Measurements from ENCODE around the gene FUT4.
"Not testable (repeated sequence)": the region's sequence is repeated elsewhere in the genome, so short reads cannot be mapped to it uniquely, and the experiment has no call there.

The FUT4 gene

DNA sequence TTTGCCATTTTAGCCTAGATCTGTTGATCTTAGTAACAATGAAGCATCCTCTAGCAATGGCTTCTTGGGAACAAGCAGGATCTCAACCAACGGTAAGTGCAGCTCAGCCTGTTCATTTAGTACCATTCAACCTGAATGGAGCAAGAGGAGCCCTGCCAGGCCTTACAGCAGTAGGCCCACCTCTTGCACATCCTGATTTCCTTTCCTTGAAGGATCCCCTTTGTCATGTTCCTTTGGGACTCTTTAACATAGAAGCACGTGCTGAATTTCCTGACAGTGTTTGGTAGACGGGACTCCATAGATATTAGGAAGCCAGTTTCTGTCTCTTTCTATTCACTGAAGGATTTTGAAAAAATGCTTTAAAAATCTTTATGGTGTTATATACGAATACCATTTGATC is 25.0 kb downstream of the FUT4 start:
- DNase-seq, result no peak

DNA sequence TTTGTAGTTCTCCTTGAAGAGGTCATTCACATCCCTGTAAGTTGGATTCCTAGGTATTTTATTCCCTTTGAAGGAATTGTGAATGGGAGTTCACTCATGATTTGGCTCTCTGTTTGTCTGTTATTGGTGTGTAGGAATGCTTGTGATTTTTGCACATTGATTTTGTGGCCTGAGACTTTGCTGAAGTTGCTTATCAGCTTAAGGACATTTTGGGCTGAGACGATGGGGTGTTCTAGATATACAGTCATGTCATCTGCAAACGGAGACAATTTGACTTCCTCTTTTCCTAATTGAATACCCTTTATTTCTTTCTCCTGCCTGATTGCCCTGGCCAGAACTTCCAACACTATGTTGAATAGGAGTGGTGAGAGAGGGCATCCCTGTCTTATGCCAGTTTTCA is 29.3 kb downstream of the FUT4 start:
- not testable (repeated sequence) for DNase-seq

DNA sequence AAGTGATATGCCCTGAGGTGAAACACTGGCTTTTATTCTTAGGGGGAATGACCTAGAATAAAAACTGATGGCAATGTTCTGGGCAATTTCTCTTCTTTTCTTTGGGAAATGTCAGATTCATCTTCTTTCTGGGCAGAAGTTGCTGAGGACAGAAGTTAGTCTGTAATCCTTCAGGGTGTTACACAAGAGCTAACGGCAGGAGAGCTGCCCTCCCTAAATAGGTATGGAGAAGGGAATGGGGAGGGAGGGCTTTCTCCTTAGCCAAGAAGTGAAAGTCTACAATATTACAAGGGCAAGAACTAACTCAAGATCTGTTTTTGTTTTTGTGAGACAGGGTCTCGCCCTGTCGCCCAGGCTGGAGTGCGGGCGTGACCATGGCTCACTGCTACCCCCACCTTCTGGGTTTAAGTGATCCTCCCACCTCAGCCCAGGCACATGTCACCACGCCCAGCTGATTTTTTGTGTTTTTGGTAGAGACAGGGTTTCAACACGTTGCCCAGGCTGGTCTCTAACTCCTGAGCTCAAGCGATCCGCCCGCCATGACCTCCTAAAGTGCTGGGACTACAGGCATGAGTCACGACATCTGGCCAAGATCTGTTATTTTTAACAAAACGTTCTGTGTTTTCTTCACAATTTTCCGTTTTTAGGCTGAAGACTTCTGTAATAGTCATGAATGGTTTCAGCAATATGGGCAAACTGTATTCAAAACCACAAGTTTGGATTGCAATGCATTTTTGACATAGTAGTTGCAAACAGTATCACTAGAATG is 30.7 kb downstream of the FUT4 start:
- no peak for DNase-seq

DNA sequence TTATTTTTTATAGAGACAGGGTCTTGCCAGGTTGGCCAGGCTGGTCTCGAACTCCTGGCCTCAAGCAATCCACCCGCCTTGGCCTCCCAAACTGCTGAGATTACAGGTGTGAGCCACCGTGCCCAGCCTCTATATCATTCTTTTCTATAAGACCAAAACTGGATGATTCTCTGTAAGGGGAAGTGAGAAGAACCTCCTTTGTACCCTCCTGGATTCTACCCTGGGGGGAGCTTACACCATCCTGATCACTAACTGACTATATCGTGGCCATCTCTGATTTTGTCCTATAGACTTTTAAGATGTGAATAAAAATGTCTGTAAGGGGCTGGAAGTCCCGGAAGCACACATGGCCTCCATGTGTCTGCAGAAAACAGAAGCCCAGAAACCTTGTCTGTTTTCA is 32.6 kb downstream of the FUT4 start:
- no peak for DNase-seq

DNA sequence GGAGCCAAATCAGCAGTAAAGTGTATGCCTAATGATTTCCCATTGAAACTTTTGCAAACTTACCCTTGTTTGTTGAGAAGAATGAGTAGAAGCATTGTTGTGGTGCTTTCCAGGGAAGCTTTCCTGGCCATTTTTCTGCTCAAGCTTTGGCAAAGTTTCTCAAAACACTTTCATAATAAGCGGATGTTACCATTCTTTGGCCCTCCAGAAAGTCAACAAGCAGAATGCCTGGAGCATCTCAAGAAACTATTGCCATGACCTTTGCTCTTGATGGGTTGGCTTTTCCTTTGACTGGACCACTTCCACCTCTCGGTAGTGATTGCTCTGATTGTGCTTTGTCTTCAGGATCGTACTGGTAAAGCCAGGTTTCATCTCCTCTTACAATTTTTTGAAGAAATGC is 34.1 kb downstream of the FUT4 start:
- no peak for DNase-seq

DNA sequence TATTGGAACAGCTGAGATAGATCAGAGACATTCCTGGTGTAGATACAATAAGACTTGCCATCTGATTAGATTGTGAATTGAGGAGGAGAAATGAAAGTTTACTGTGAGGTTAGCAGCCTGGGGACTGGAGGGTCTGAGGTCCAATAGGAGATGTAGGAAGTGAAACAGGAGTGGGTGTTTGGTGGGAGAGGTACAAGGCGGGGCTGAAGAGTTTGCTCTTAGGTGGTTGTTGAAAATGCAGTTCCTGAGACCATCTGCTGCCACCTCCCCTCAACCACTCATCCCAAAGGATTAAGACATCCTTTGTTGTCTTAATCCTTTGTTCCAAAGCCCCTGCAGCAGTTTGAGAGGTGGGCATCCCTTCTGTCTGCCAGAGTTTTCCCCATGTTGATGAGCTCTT is 38.2 kb downstream of the FUT4 start:
- DNase-seq, result no peak

DNA sequence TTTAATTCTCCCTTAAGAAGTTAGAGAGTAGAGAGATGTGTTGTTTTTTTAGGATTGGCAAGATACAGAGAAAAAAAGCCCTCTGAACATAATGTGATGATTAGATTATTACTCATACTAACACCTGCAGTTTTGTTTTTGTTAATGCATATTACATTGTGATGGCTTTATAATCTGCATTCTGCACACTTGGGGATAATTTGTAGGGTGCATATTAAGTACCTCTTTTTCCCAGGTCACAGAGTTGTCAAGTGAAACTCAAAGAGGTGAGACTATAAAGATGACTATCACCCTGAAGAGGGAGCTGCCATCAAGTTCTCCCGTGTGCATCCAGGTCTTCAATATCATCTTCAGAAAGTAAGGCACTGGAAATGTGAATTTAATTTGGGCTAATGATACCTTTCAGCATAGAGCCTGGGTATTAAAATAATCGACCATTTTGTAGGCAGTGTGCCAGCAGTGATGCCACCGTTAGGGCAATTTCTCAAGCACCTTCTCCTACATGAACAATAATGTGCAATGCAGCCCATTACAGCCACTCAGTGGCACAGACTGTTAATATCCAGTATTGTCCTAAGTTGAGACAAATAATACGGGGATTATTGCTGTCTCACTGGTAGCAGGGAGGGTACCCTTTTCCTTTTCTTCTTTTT is 39.6 kb downstream of the FUT4 start:
- DNase-seq, result no peak

DNA sequence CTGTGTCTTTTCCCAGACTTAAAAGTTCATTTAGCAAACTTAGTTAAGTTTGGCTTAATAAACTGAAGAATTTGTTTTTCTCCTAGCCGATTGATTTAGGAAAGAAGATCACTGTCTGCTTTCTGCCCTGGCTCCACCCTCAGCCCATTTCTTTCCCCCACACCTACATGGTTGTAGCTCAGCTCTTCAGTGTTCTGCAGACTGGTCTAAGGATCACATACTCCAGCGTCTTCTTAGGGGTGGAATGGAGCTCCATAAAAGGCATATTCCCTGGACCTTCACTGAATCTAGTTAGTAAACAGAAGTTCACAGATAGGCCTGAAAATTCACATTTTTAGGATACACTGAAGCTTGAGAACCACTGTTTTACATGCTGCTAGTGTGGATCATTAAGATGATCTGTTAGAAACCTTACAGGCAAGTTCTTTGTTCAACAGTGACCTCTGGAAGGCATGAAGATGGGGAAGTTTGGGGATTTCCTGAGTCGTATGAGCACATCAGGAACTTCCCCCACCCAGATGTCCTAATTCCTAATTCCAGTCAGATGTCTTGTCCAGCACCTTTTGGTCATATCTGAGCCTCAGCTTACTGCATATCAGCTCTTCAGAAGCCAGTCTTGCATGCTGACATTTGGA is 40.3 kb downstream of the FUT4 start:
- no peak for DNase-seq

DNA sequence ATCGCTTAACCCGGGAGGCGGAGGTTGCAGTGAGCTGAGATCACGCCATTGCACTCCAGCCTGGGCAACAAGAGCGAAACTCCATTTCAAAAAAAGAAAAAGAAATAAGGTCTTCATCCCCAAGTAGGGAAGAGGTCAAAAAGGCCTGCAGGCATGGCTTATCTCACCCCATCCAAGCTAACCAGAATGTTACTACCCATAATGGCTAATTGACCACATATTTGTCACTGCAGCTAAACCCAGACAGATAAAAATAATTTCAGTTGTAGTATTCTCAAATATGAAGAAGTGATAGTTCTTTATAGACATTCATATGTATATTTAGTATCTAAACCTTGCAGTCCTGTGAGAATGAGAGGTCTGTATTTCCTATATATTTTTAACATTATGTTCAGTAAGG is 41.3 kb downstream of the FUT4 start:
- DNase-seq, result no peak

DNA sequence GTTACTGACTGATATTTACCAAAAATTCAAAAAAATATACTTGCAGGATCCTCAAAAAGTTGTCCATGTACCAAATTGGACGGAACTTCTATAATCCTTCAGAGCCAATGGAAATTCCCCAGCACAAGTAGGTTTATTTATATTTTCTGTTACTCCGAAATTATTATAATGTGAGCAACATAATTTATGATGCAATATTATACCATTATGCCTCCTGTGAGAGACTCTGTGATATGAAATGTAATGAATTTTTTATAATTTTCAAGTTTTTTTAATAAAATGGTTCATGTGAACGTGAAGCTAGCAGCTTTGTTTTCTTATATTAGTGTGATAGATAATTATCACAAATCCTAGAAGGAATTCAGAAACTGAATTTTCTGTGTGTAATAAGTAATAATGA is 41.7 kb downstream of the FUT4 start:
- DNase-seq, result no peak

DNA sequence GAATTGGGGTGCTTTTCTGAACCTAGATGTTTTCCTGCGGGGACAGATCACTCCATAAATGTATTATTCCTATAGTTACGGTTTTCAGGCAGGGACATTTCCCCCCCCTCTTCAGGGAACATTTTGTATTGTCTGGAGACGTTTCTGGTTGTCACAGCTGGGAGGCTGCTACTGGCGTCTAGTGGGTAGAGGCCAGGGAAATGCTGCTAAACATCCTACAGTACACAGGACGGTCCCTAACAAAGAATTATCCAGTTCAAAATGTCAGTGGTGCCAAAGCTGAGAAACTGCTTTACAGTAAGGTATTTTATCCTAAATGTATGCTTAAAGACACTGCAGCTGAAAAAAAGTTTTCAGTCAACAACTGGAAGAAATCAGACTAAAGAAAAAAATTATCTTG is 42.8 kb downstream of the FUT4 start:
- DNase-seq, result no peak

DNA sequence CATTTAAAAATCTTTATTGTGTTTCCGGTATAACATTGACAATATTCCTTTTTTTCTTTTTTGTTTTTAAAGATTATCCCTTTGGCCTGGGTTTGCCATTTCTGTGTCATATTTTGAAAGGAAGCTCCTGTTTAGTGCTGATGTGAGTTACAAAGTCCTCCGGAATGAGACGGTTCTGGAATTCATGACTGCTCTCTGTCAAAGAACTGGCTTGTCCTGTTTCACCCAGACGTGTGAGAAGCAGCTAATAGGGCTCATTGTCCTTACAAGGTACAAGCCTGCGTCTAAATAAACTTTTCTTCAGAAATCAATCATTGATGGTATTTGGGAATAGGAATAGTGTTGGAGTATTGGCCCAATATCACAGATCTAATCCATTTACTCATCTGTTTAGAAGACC is 43.3 kb downstream of the FUT4 start:
- DNase-seq, result no peak

DNA sequence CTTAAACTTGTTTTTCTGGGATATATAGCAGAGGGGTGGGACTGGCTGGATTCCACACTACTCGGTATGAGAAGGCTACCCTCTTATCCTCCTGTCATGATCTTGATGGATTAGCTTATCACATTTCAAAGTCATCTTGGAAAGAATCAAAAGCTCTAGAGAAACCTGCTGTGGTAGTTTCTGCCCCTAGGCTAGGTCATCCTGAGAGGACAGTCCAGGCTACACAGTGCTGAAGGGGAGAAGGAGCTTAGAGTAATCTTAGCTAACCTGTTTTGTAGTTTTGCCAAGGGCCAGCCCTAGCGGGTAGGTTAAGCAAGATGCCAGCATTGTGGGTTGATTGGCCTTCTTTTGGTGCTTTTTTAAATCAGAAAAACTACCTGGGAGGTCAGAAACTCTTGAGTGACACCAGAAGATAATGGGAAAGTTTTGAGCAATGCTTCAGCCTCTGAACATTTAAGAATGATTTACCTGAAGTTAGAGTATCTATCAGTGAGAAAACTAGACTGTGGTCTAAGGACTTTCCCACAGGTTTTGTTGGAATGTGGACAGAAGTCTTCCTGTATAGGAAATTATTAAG is 44.7 kb downstream of the FUT4 start:
- DNase-seq, result no peak

DNA sequence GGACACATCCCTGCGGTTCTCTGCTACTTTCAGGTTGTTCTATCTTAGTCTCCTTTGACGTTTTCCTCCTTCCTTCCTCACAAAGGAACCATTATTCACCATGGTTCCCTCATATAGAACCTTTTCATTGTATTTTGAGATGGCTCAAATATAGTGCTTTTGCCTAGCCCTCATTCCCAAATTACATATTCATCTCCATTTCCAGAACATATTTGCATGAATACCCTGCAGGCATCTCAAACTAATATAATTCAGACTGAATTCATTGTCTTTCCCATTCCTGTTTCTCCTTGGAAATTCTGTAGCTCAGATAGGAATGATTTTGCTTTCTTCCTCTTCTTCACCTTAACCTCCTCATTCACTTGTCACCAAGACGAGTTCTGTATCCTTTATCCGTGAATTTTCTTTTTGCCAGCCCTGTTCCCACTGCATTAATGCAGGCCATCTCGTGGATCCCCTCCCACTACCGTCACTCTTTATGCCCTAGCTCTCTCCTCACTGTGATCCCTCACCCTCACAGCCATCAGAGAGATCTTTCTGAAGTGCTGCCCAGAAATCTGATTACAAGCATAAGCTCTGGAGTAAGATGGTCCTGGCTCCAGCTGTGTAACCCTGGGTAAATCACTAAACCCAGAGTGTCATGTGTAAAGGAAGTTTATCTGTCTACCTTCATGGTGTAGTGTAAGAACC is 46.8 kb downstream of the FUT4 start:
- DNase-seq, result no peak

DNA sequence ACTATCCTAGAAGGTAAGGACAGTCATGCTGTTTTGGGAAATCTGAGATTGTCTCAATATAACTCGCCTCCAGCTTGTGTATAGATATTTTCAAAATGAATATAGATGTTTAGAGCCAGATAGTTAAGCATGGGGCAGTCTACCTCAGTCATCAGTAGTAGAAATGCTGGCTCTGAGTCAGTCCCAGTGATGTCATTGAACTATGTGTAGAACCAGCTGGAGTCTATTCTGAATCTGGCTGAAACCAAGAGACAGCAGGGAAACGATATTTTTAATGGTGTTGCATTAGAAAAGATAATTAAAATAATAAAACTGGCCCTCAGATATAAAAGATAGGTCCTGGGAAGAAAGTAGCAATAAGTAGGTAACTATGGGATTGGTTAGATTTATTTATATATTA is 49.3 kb downstream of the FUT4 start:
- DNase-seq, result no peak

DNA sequence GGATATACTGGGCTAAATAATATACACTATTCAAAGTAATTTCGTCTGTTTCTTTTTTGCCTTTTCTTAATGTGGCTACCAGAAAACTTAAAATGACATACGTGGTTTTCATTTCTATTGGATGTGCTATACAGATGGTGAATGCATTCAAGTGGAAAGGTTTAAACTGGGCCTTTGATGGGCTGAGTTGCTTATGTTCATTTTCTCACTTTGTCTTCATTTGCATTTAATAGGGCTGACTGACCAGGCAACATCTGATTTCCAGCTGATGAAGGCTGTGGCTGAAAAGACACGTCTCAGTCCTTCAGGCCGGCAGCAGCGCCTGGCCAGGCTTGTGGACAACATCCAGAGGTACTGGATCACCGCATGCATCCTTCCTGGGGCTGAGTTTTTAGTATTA is 51.4 kb downstream of the FUT4 start:
- DNase-seq, result no peak

DNA sequence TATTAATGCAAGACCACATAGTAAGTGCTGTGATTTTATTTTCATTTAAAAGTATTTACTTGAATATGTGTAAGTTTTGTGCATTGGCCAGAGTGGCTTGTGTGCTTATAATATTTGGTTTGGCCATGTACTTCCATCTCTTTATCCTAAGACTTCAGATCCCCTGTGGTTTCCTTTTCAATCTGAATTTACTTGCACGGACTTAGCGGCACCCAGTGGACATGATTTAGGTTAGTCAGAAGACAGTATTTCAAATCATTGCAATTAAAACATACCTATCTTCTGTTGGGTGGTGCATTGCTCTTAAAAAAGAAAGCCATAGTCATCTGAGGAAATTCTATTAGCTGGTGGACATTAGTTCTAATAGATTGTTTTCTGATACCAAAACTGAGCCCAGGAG is 54.2 kb downstream of the FUT4 start:
- DNase-seq, result no peak
